OCI-LY1 (cell line): ENCODE results near the gene MYCBP2.

Experiments used
- H2AFZ ChIP-seq: fragments of 200-600 bp; sonication (generic), shearing (Covaris generic); 2 replicates; pipeline ENCODE4 v1.6.0; 2014; ENCODE audit warnings: antibody characterized with exemption, mild to moderate bottlenecking, low read length
- H3F3A ChIP-seq: fragments of 200-600 bp; sonication (generic), shearing (Covaris generic); 2 replicates; pipeline ENCODE4 v1.6.0; 2014; ENCODE audit warnings: mild to moderate bottlenecking, antibody characterized with exemption, low read length, moderate library complexity; ENCODE audit not compliant: insufficient read depth
- H3K27ac ChIP-seq: fragments of 200-600 bp; sonication (generic); 2 replicates; pipeline ENCODE4 v1.5.1; 2014; ENCODE audit warnings: low read length, mixed run types, mild to moderate bottlenecking, low read depth; ENCODE audit not compliant: poor library complexity, severe bottlenecking
- H3K27me3 ChIP-seq: fragments of 200-600 bp; sonication (generic); 2 replicates; pipeline ENCODE4 v1.6.0; 2014; ENCODE audit warnings: antibody characterized with exemption, mild to moderate bottlenecking, low read length, moderate library complexity; ENCODE audit not compliant: insufficient read depth
- H3K36me3 ChIP-seq: fragments of 200-600 bp; sonication (generic); 2 replicates; pipeline ENCODE4 v1.6.1; 2014; ENCODE audit warnings: mild to moderate bottlenecking, antibody characterized with exemption, low read length, moderate library complexity, mixed read lengths; ENCODE audit not compliant: insufficient read depth
- H3K4me1 ChIP-seq: fragments of 200-600 bp; sonication (generic); 2 replicates; pipeline ENCODE4 v1.5.1; 2014; ENCODE audit warnings: mild to moderate bottlenecking, low read length, moderate library complexity; ENCODE audit not compliant: insufficient read depth, severe bottlenecking
- H3K4me2 ChIP-seq: fragments of 200-600 bp; sonication (generic), shearing (Covaris generic); 2 replicates; pipeline ENCODE4 v1.6.1; 2014; ENCODE audit warnings: low read length
- H3K4me3 ChIP-seq: fragments of 200-600 bp; sonication (generic); 2 replicates; pipeline ENCODE4 v1.5.1; 2014; ENCODE audit warnings: low read length, low read depth, mild to moderate bottlenecking, mixed read lengths; ENCODE audit not compliant: poor library complexity, severe bottlenecking
- H3K79me2 ChIP-seq: fragments of 200-600 bp; shearing (Covaris generic); 2 replicates; pipeline ENCODE4 v1.6.1; 2016; ENCODE audit warnings: mixed run types, low read length, mixed read lengths; ENCODE audit not compliant: insufficient read depth
- H3K9ac ChIP-seq: fragments of 200-600 bp; sonication (generic), shearing (Covaris generic); 2 replicates; pipeline ENCODE4 v1.6.1; 2014; ENCODE audit warnings: mild to moderate bottlenecking, low read length, mixed read lengths
- H3K9me2 ChIP-seq: fragments of 200-600 bp; sonication (generic), shearing (Covaris generic); 2 replicates; pipeline ENCODE4 v1.6.1; 2014; ENCODE audit warnings: low read depth, mild to moderate bottlenecking, low read length, mixed read lengths
- H3K9me3 ChIP-seq: fragments of 200-600 bp; shearing (Covaris generic); 2 replicates; pipeline ENCODE4 v1.6.1; 2014; ENCODE audit warnings: low read length, mixed read lengths
- H4K20me1 ChIP-seq: fragments of 200-600 bp; sonication (generic), shearing (Covaris generic); 2 replicates; pipeline ENCODE4 v1.6.0; 2016; ENCODE audit warnings: mild to moderate bottlenecking, low read length; ENCODE audit not compliant: insufficient read depth
- CTCF ChIP-seq: fragments of 200-600 bp; sonication (generic), shearing (Covaris generic); IDR thresholded peaks from 2 replicates; pipeline ENCODE4 v1.5.1; 2017; ENCODE audit warnings: mild to moderate bottlenecking, antibody characterized with exemption, low read length, moderate library complexity, mixed read lengths
- EZH2 ChIP-seq: fragments of 200-600 bp; sonication (generic), shearing (Covaris generic); IDR thresholded peaks from 2 replicates; pipeline ENCODE4 v1.8.0; 2017; ENCODE audit warnings: borderline replicate concordance, mixed run types, mild to moderate bottlenecking, antibody characterized with exemption, low read length, moderate library complexity, mixed read lengths

The MYCBP2 gene

GRCh38 chr13:77136902-77137420 lies 189.9 kb downstream of the MYCBP2 start:
- Histone ChIP-seq H3K27ac (no peak overlapping the region), H3K9ac (no peak overlapping the region), H3K9me3 (no peaks in the 10 kb centered on the region), H3K79me2 (no peaks in the 10 kb centered on the region), H3K27me3 (no peaks in the 10 kb centered on the region), H3K36me3 (peaks cover 95% of the 10 kb centered on the region), H3F3A (no peaks in the 10 kb centered on the region), H3K4me1 (no peaks in the 10 kb centered on the region), H4K20me1 (no peaks in the 10 kb centered on the region), H3K9me2 (no peaks in the 10 kb centered on the region), H3K4me3 (no peak overlapping the region), H3K4me2 (no peak overlapping the region), H2AFZ (no peak overlapping the region)
- TF ChIP-seq EZH2 (no peak), CTCF (no peak)

DNA sequence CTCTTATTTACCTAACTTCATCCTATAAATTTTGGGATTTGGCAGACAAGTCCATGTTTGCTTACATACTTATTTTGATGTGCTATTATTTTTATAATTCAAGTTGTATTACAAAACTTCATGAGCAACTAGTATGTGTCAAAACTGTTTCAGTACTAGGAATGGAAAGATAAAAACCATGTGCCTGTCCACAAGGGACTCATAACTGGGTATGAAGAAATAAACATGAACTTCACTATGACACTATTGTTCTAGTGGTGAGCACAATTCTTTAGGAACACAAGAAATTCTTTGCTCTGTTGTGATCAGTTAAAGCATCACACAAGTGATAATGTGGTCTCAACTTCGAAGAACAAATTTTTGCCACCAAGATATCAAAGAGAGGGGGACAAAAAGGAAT lies 202.5 kb downstream of the MYCBP2 start:
- no peak overlapping the region for H3K9ac ChIP-seq
- no peak overlapping the region for H2AFZ ChIP-seq
- no peaks in the 10 kb centered on the region for H3K4me1 ChIP-seq
- H3K4me2 ChIP-seq = no peak overlapping the region
- H3K27ac ChIP-seq = no peak overlapping the region
- peaks cover 55% of the 10 kb centered on the region for H3K36me3 ChIP-seq
- H3K9me3 ChIP-seq = no peaks in the 10 kb centered on the region
- TF ChIP-seq CTCF = no peak
- no peak for TF ChIP-seq EZH2
- H3K79me2 ChIP-seq = no peaks in the 10 kb centered on the region
- no peaks in the 10 kb centered on the region for H3K9me2 ChIP-seq
- no peak overlapping the region for H3K4me3 ChIP-seq
- no peaks in the 10 kb centered on the region; the same call in 1 of the 2 replicates for H4K20me1 ChIP-seq
- H3K27me3 ChIP-seq = no peaks in the 10 kb centered on the region
- no peaks in the 10 kb centered on the region for H3F3A ChIP-seq

- Histone ChIP-seq H3K4me1 (no peaks in the 10 kb centered on the region), H3K9me3 (no peaks in the 10 kb centered on the region), H3K4me2 (no peak overlapping the region), H3F3A (peaks cover 4% of the 10 kb centered on the region; the same call in 1 of the 2 replicates), H3K9me2 (no peaks in the 10 kb centered on the region; the same call in 1 of the 2 replicates), H3K4me3 (no peak overlapping the region), H2AFZ (no peak overlapping the region), H3K36me3 (peaks cover 55% of the 10 kb centered on the region), H3K27ac (no peak overlapping the region), H3K27me3 (no peaks in the 10 kb centered on the region), H3K79me2 (no peaks in the 10 kb centered on the region), H4K20me1 (no peaks in the 10 kb centered on the region), H3K9ac (no peak overlapping the region)
- TF ChIP-seq CTCF (no peak), EZH2 (no peak)
Measured at GRCh38 chr13:77118134-77118533, 208.8 kb downstream of the MYCBP2 start.
